ENCODE results near the gene PWP2.
"Not testable (repeated sequence)": the region's sequence is repeated elsewhere in the genome, so short reads cannot be mapped to it uniquely, and the experiment has no call there.

Gene PWP2

GRCh38 chr21:44107026-44107501, at the start of gene PWP2:
PWP2 (plus strand) TSS chr21:44107399; CDS start chr21:44107417, 18 bp downstream.
- not testable (repeated sequence) for DNase-seq (ENCODE audit: low read depth, low spot score)

GRCh38 chr21:44057960-44058651, 49.1 kb upstream of the PWP2 start:
- DNase-seq (ENCODE audit: low read depth, low spot score) = no peak

- no peak for DNase-seq (ENCODE audit: low read depth, low spot score)
Observed at GRCh38 chr21:44058652-44058964, 48.6 kb upstream of the PWP2 start.

GRCh38 chr21:44058981-44059380, 48.2 kb upstream of the PWP2 start:
- no peak for DNase-seq (ENCODE audit: low read depth, low spot score)

GRCh38 chr21:44059710-44060109, 47.5 kb upstream of the PWP2 start:
- no peak for DNase-seq (ENCODE audit: low read depth, low spot score)

GRCh38 chr21:44062380-44062779, 44.8 kb upstream of the PWP2 start:
- no peak for DNase-seq (ENCODE audit: low read depth, low spot score)

- no peak for DNase-seq (ENCODE audit: low read depth, low spot score)
Observed at GRCh38 chr21:44063151-44063912, 43.9 kb upstream of the PWP2 start.

GRCh38 chr21:44064852-44065403, 42.3 kb upstream of the PWP2 start:
- no peak for DNase-seq (ENCODE audit: low read depth, low spot score)

GRCh38 chr21:44065428-44065827, 41.8 kb upstream of the PWP2 start:
- DNase-seq (ENCODE audit: low read depth, low spot score) = no peak

GRCh38 chr21:44066116-44066515, 41.1 kb upstream of the PWP2 start:
- DNase-seq (ENCODE audit: low read depth, low spot score) = no peak

- no peak for DNase-seq (ENCODE audit: low read depth, low spot score)
Observed at GRCh38 chr21:44067011-44067839, 40.0 kb upstream of the PWP2 start.

- no peak for DNase-seq (ENCODE audit: low read depth, low spot score)
Observed at GRCh38 chr21:44070391-44070790, 36.8 kb upstream of the PWP2 start.

GRCh38 chr21:44071359-44072104, 35.7 kb upstream of the PWP2 start:
- no peak for DNase-seq (ENCODE audit: low read depth, low spot score)

- no peak for DNase-seq (ENCODE audit: low read depth, low spot score)
Observed at GRCh38 chr21:44072111-44072510, 35.1 kb upstream of the PWP2 start.

- no peak for DNase-seq (ENCODE audit: low read depth, low spot score)
Observed at GRCh38 chr21:44074315-44074958, 32.8 kb upstream of the PWP2 start.

GRCh38 chr21:44076316-44076715, 30.9 kb upstream of the PWP2 start:
- no peak for DNase-seq (ENCODE audit: low read depth, low spot score)

- DNase-seq (ENCODE audit: low read depth, low spot score) = no peak
Observed at GRCh38 chr21:44078411-44078981, 28.7 kb upstream of the PWP2 start.

GRCh38 chr21:44079446-44079845, 27.8 kb upstream of the PWP2 start:
- no peak for DNase-seq (ENCODE audit: low read depth, low spot score)

- no peak for DNase-seq (ENCODE audit: low read depth, low spot score)
Observed at GRCh38 chr21:44079846-44080245, 27.4 kb upstream of the PWP2 start.

GRCh38 chr21:44082648-44083440, 24.4 kb upstream of the PWP2 start:
- no peak for DNase-seq (ENCODE audit: low read depth, low spot score)

All from brain pericyte (primary cell).